Neural cell (in vitro differentiated cells): ENCODE results near the gene CDH4. TPM values are rescaled to one million over a fixed set of nuclear protein-coding genes. Genes with fewer than 3 reads are reported as not detected.

ENCODE experiments used
- H2AFZ ChIP-seq: fragments of 200-600, 300-800 bp; sonication (generic), shearing (Covaris generic); 2 replicates; pipeline ENCODE4 v1.6.0; 2014; ENCODE audit warnings: low read depth, mild to moderate bottlenecking, antibody characterized with exemption, low read length, moderate library complexity
- H3F3A ChIP-seq: fragments of 200-600 bp; shearing (Covaris generic); 2 replicates; pipeline ENCODE4 v1.6.1; 2016; ENCODE audit warnings: mild to moderate bottlenecking, moderate library complexity, mixed read lengths, antibody characterized with exemption, low read length; ENCODE audit not compliant: insufficient read depth, poor library complexity, severe bottlenecking
- H3K27ac ChIP-seq: fragments of 200-600, 300-800 bp; sonication (generic), shearing (Covaris generic); 2 replicates; pipeline ENCODE4 v1.5.1; 2014; ENCODE audit warnings: mild to moderate bottlenecking, low read length, moderate library complexity
- H3K27me3 ChIP-seq: fragments of 300-800, 200-600 bp; sonication (generic), shearing (Covaris generic); 2 replicates; pipeline ENCODE4 v1.6.0; 2014; ENCODE audit warnings: mild to moderate bottlenecking, low read depth, low read length, moderate library complexity; ENCODE audit not compliant: insufficient read depth
- H3K36me3 ChIP-seq: fragments of 300-800, 200-600 bp; sonication (generic), shearing (Covaris generic); 2 replicates; pipeline ENCODE4 v1.5.1; 2014; ENCODE audit warnings: mild to moderate bottlenecking, antibody characterized with exemption, low read length, moderate library complexity; ENCODE audit not compliant: insufficient read depth
- H3K4me2 ChIP-seq: fragments of 300-800, 200-600 bp; sonication (generic), shearing (Covaris generic); 2 replicates; pipeline ENCODE4 v1.6.0; 2014; ENCODE audit warnings: mild to moderate bottlenecking, low read length
- H3K4me3 ChIP-seq: fragments of 300-800, 200-600 bp; sonication (generic), shearing (Covaris generic); 2 replicates; pipeline ENCODE4 v1.5.1; 2014; ENCODE audit warnings: mild to moderate bottlenecking, low read length, moderate library complexity
- H3K79me2 ChIP-seq: fragments of 200-600 bp; shearing (Covaris generic); replicated peaks from 2 replicates; pipeline ENCODE4 v1.6.0; 2014; ENCODE audit warnings: mild to moderate bottlenecking, low read length, moderate library complexity; ENCODE audit not compliant: insufficient read depth
- H3K9ac ChIP-seq: fragments of 300-800, 200-600 bp; sonication (generic), shearing (Covaris generic); 2 replicates; pipeline ENCODE4 v1.6.1; 2016; ENCODE audit warnings: mild to moderate bottlenecking, low read length, mixed read lengths
- H3K9me2 ChIP-seq: fragments of 200-600 bp; shearing (Covaris generic); 2 replicates; pipeline ENCODE4 v1.6.1; 2016; ENCODE audit warnings: mild to moderate bottlenecking, low read length, mixed read lengths; ENCODE audit not compliant: insufficient read depth
- H3K9me3 ChIP-seq: fragments of 200-600, 300-800 bp; sonication (generic), shearing (Covaris generic); 2 replicates; pipeline ENCODE4 v1.6.1; 2016; ENCODE audit warnings: mild to moderate bottlenecking, mixed run types, low read length, moderate library complexity, mixed read lengths
- H4K20me1 ChIP-seq: fragments of 200-600 bp; shearing (Covaris generic); 2 replicates; pipeline ENCODE4 v1.6.1; 2016; ENCODE audit warnings: mild to moderate bottlenecking, mixed run types; ENCODE audit not compliant: insufficient read depth
- EP300 ChIP-seq: fragments of 450-650 bp; conservative IDR thresholded peaks from 2 replicates; pipeline ENCODE4 v1.6.1; 2014; ENCODE audit warnings: antibody characterized with exemption, mild to moderate bottlenecking, moderate library complexity; ENCODE audit not compliant: poor library complexity, severe bottlenecking
- EZH2 ChIP-seq: fragments of 200-600, 300-800 bp; shearing (Covaris generic), sonication (generic); IDR thresholded peaks from 2 replicates; pipeline ENCODE4 v1.6.1; 2014; ENCODE audit warnings: antibody characterized with exemption, low read length, borderline replicate concordance, mild to moderate bottlenecking; ENCODE audit not compliant: insufficient read depth, poor library complexity, severe bottlenecking
- MXI1 ChIP-seq: fragments of 450-650 bp; conservative IDR thresholded peaks from 2 replicates; pipeline ENCODE4 v1.6.1; 2014; ENCODE audit warnings: antibody characterized with exemption, mild to moderate bottlenecking; ENCODE audit not compliant: poor library complexity, severe bottlenecking
- POLR2AphosphoS5 ChIP-seq: IDR thresholded peaks from 2 replicates; pipeline ENCODE4 v1.6.1; 2012
- RAD21 ChIP-seq: fragments of 450-650 bp; conservative IDR thresholded peaks from 2 replicates; pipeline ENCODE4 v1.6.1; 2014; ENCODE audit warnings: antibody characterized with exemption, mild to moderate bottlenecking, moderate library complexity
- SMC3 ChIP-seq: fragments of 450-650 bp; conservative IDR thresholded peaks from 2 replicates; pipeline ENCODE4 v1.6.1; 2014; ENCODE audit warnings: antibody characterized with exemption, mild to moderate bottlenecking, moderate library complexity; ENCODE audit not compliant: poor library complexity
- TAF1 ChIP-seq: IDR thresholded peaks from 2 replicates; pipeline ENCODE4 v1.6.1; 2012; ENCODE audit warnings: low read depth
- polyA plus RNA-seq: library from polyadenylated mRNA; depleted of rRNA; stranded (reverse); fragments of >200 nt; gene quantifications from 2 replicates; pipeline ENCODE4 v1.2.3, GENCODE V29; 2014
- TF ChIP-seq, protein P1 (sequence below): fragments of 450-650 bp; IDR thresholded peaks from 2 replicates; pipeline ENCODE4 v1.5.1; 2014; ENCODE audit warnings: antibody characterized with exemption, mild to moderate bottlenecking, moderate library complexity; ENCODE audit not compliant: poor library complexity, severe bottlenecking
- TF ChIP-seq, protein P2 (sequence below): IDR thresholded peaks from 2 replicates; pipeline ENCODE4 v1.6.1; 2012; ENCODE audit warnings: borderline replicate concordance

CDH4 gene
- polyA plus RNA-seq, 1 donor from 2014 or later = 24.6 TPM

DNA sequence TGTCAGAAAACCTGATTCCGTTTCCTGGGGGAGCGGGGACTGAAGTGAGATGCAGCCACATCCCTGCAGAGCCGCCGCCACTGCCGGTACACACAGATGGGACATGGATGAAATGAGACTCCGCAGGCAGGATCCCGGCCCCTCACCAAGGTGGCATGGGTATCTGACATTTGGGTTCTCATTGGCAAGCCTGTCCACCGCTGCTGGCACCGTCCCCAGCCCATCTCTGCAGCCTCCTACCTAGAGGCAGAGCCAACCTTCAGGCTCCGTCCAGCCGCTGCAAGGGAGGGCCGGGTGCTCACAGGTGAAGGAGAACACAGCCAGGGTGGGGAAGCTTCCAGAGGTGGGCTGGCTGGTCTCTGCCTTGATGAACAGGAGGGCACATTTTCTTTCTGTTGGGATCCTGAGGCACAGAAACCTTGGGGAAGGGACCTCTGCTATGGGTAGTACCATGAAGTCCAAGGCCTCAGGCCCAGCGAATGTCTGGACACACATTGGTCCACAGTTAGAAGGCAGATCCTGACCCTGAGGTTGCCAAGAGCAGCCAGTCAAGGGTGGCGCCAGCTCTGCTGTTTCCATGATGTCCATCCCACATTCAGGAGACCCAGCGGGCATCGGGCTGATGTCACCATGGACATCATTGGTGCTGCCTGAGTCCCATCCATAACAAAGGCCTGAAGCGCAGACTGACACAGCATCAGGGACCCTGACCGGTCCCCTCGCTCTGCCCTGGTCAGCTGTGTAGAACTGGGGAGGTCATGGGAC is 636.2 kb downstream of the CDH4 start:
- Histone ChIP-seq H3K79me2 (no peaks in the 10 kb centered on the region), H3K9me3 (no peaks in the 10 kb centered on the region), H3K27ac (no peak overlapping the region), H3K9me2 (no peaks in the 10 kb centered on the region), H2AFZ (no peak overlapping the region), H3K4me3 (no peak overlapping the region), H4K20me1 (no peaks in the 10 kb centered on the region), H3K36me3 (no peaks in the 10 kb centered on the region), H3K27me3 (no peaks in the 10 kb centered on the region), H3F3A (no peaks in the 10 kb centered on the region), H3K9ac (no peak overlapping the region), H3K4me2 (no peak overlapping the region)
- no peak for TF ChIP-seq POLR2AphosphoS5
- no peak for TF ChIP-seq MXI1
- TF ChIP-seq EZH2 = no peak
- no peak for TF ChIP-seq TAF1
- no peak for TF ChIP-seq RAD21
- no peak for TF ChIP-seq EP300
- no peak for TF ChIP-seq SMC3
- TF ChIP-seq, protein P1, sequence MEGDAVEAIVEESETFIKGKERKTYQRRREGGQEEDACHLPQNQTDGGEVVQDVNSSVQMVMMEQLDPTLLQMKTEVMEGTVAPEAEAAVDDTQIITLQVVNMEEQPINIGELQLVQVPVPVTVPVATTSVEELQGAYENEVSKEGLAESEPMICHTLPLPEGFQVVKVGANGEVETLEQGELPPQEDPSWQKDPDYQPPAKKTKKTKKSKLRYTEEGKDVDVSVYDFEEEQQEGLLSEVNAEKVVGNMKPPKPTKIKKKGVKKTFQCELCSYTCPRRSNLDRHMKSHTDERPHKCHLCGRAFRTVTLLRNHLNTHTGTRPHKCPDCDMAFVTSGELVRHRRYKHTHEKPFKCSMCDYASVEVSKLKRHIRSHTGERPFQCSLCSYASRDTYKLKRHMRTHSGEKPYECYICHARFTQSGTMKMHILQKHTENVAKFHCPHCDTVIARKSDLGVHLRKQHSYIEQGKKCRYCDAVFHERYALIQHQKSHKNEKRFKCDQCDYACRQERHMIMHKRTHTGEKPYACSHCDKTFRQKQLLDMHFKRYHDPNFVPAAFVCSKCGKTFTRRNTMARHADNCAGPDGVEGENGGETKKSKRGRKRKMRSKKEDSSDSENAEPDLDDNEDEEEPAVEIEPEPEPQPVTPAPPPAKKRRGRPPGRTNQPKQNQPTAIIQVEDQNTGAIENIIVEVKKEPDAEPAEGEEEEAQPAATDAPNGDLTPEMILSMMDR = no peak
- TF ChIP-seq, protein P2, sequence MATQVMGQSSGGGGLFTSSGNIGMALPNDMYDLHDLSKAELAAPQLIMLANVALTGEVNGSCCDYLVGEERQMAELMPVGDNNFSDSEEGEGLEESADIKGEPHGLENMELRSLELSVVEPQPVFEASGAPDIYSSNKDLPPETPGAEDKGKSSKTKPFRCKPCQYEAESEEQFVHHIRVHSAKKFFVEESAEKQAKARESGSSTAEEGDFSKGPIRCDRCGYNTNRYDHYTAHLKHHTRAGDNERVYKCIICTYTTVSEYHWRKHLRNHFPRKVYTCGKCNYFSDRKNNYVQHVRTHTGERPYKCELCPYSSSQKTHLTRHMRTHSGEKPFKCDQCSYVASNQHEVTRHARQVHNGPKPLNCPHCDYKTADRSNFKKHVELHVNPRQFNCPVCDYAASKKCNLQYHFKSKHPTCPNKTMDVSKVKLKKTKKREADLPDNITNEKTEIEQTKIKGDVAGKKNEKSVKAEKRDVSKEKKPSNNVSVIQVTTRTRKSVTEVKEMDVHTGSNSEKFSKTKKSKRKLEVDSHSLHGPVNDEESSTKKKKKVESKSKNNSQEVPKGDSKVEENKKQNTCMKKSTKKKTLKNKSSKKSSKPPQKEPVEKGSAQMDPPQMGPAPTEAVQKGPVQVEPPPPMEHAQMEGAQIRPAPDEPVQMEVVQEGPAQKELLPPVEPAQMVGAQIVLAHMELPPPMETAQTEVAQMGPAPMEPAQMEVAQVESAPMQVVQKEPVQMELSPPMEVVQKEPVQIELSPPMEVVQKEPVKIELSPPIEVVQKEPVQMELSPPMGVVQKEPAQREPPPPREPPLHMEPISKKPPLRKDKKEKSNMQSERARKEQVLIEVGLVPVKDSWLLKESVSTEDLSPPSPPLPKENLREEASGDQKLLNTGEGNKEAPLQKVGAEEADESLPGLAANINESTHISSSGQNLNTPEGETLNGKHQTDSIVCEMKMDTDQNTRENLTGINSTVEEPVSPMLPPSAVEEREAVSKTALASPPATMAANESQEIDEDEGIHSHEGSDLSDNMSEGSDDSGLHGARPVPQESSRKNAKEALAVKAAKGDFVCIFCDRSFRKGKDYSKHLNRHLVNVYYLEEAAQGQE = no peak

DNA sequence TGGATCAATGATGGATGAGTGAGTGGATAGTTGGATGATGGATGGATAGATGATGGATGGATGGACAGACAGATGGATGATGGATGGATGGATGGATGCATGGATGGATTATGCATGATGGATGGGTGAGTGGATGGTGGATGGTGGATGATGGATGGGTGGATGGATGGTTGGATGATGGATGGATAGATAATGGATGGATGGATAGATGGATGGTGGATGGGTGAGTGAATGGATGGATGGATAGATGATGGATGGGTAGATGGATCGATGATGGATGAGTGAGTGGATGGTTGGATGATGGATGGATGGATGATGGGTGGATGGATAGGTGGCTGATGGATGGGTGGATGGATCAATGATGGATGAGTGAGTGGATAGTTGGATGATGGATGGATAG is 637.6 kb downstream of the CDH4 start:
- H2AFZ ChIP-seq = no peak overlapping the region
- no peak overlapping the region for H3K27ac ChIP-seq
- H4K20me1 ChIP-seq = no peaks in the 10 kb centered on the region
- no peaks in the 10 kb centered on the region for H3K79me2 ChIP-seq
- no peak for TF ChIP-seq MXI1
- TF ChIP-seq TAF1 = no peak
- no peak for TF ChIP-seq EP300
- TF ChIP-seq SMC3 = no peak
- H3K4me2 ChIP-seq = no peak overlapping the region
- no peaks in the 10 kb centered on the region for H3K9me2 ChIP-seq
- H3K9ac ChIP-seq = no peak overlapping the region
- H3F3A ChIP-seq = no peaks in the 10 kb centered on the region
- no peaks in the 10 kb centered on the region for H3K9me3 ChIP-seq
- H3K36me3 ChIP-seq = no peaks in the 10 kb centered on the region
- H3K4me3 ChIP-seq = no peak overlapping the region
- H3K27me3 ChIP-seq = no peaks in the 10 kb centered on the region
